Stomach smooth muscle (tissue), 2 donors: ENCODE measurements around the gene IPO5.
"Not testable (repeated sequence)": the region's sequence is repeated elsewhere in the genome, so short reads cannot be mapped to it uniquely, and the experiment has no call there.

Experiments used
- H3K27ac ChIP-seq: one replicate; pipeline ENCODE4 v1.7.0; 2013; ENCODE audit warnings: mild to moderate bottlenecking, low read length, inconsistent platforms
- H3K27me3 ChIP-seq, 2 donors: one replicate each; pipeline ENCODE4 v1.7.0; 2013; ENCODE audit warnings: low read length in 2 of 2; ENCODE audit not compliant: insufficient read depth in 2 of 2, control insufficient read depth in 1 of 2
- H3K36me3 ChIP-seq, 2 donors: one replicate each; pipeline ENCODE4 v1.7.0; 2013; ENCODE audit warnings: low read length in 2 of 2; ENCODE audit not compliant: control insufficient read depth in 2 of 2, insufficient read depth in 2 of 2
- H3K4me1 ChIP-seq: one replicate; pipeline ENCODE4 v1.7.0; 2013; ENCODE audit warnings: low read length; ENCODE audit not compliant: control insufficient read depth, insufficient read depth
- H3K4me3 ChIP-seq, 2 donors: one replicate each; pipeline ENCODE4 v1.7.0; 2013; ENCODE audit warnings: low read length in 2 of 2
- H3K9ac ChIP-seq, 2 donors: one replicate each; pipeline ENCODE4 v1.7.0; 2013; ENCODE audit warnings: low read length in 2 of 2, mild to moderate bottlenecking in 1 of 2
- H3K9me3 ChIP-seq, 2 donors: one replicate each; pipeline ENCODE4 v1.7.0; 2013; ENCODE audit warnings: low read length in 2 of 2; ENCODE audit not compliant: control insufficient read depth in 2 of 2
- donor health status: healthy.
- donor health status: Pancreatic carcinoma.

The IPO5 gene

DNA sequence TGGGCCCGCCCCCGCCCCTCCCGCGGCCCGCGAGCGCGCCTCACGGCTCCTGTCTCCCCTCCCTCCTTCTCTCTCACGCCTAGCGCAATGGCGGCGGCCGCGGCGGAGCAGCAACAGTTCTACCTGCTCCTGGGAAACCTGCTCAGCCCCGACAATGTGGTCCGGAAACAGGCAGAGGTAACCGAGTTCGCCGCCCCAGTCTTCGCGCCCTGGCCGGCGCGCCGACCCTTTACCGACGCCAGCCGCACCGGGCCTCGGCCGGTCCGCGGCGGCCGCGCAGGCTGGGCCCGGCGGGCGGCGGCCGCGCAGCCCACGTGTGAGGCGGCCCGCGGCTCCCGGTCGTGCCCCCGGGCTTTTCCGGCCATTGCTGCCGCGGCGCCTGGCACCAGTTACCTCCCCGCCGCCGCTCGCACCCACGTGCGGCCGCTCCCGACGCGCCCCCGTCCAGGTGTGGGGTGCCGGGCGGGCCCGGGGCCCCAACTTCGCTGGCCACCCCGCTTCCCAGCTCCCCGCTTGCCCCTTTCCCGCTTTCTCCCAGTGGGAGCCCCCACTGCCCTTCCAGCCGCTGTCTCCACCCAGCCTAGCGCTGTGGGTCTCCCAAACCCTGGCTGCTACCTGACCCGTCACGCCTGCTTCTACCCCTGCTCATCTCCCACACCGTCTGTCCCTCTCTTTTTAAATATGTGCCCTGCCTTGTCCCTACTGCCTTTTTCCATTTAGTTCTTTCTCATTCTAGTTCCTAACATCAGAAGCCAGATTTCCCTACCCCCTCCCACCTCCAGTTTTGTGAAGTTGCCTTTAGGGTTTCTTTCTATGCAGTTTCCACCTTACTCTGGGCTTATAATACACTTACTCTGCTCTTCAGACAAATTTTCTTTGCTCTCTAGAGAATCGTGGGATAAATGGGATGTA is 23.4 kb downstream of the IPO5 start:
- Histone ChIP-seq H3K27ac (peak overlapping the region; percentile 75), H3K4me3 (peak overlapping the region; percentile 83 to 86), H3K9ac (peak overlapping the region; percentile 84 to 92), H3K4me1 (peaks cover 11% of the 10 kb centered on the region), H3K9me3 (no peaks in the 10 kb centered on the region), H3K27me3 (no peaks in the 10 kb centered on the region), H3K36me3 (no peaks in the 10 kb centered on the region)

DNA sequence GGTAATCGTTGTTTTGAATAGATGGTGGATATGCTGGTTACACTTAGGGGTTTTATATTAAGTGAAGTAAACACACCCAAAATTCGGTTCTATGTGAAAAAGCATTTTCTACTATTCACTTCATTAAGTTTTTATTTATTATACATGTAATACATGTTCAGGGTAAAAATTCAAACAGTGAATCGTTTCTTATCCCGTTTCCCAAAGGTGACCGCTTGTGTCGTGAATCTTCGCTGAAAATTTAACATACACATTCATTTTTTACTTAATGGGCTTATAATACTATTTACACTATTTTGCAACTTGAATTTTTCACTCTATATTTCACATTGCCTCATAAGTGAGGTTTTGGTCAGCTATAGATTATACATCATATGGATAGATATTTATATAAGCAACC is 24.5 kb downstream of the IPO5 start:
- Histone ChIP-seq H3K27ac (no peak overlapping the region), H3K4me3 (no peak overlapping the region)

DNA sequence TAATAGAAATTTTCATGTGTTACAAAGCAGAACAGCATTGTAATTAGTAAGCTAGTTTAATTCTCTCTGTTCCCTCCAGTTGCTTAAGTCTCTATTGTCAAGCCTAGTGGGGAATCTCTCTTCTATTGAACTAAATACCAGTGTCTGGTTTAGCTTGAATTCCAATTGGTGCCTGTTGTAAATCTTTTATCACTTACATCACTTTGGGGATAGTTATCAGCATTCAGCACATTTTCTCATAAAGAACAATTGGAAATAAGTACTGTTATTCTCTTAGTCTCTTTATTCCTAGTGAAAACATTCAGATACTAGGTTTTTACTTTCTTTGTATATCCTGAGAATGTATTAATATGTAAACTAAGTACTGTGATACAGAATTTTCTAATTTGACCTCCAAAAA is 25.2 kb downstream of the IPO5 start:
- Histone ChIP-seq H3K9ac (no peak overlapping the region), H3K4me3 (no peak overlapping the region), H3K27me3 (no peaks in the 10 kb centered on the region), H3K36me3 (no peaks in the 10 kb centered on the region), H3K27ac (no peak overlapping the region), H3K9me3 (no peaks in the 10 kb centered on the region), H3K4me1 (peaks cover 11% of the 10 kb centered on the region)

More for the DNA sequence above, 24.5 kb downstream of the IPO5 start:
- H3K4me1 ChIP-seq: peaks cover 11% of the 10 kb centered on the region
- no peaks in the 10 kb centered on the region for H3K9me3 ChIP-seq
- H3K9ac ChIP-seq: peak overlapping the region in 1 of 2 donors; percentile 92
- no peaks in the 10 kb centered on the region for H3K27me3 ChIP-seq
- no peaks in the 10 kb centered on the region for H3K36me3 ChIP-seq

DNA sequence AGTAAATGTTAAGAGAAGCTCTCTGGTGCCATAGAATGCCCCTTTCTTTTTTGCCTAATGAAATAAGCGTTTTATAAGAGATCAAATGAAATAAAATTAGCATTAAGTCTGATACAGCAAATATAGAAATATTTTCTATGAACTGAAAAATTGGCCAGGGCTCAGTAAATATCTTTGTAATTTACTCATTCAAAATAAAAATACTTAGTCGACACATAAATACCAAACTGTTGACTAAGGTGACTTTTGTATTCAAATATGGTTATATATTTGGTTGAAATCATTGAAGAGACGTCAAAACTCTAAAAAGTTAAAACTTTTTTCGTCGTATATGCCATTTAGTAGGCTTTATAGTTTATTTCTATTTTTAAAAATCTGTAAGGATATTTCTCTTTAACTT is 25.6 kb downstream of the IPO5 start:
- Histone ChIP-seq H3K9me3 (no peaks in the 10 kb centered on the region), H3K27me3 (no peaks in the 10 kb centered on the region), H3K36me3 (no peaks in the 10 kb centered on the region), H3K4me1 (peaks cover 11% of the 10 kb centered on the region), H3K9ac (no peak overlapping the region), H3K27ac (no peak overlapping the region), H3K4me3 (no peak overlapping the region)

DNA sequence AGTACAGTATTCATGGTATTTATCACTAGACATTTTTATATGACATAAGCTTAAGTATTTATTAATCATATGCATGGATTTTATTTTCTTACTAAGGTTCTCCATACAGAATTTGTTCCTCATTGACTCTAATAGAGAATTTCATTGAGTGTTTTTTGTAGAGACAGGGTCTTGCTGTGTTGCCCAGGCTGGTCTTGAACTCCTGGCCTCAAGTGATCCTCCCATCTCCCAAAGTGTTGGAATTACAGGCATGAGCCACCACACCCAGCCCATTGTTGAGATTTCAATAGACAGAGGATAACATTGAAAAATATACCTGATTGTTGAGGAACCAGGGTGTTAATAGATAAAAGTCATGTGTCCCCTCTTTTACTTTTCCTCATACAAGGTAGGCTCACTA is 26.1 kb downstream of the IPO5 start:
- Histone ChIP-seq H3K4me3 (no peak overlapping the region), H3K27ac (no peak overlapping the region), H3K9ac (no peak overlapping the region), H3K9me3 (no peaks in the 10 kb centered on the region), H3K27me3 (no peaks in the 10 kb centered on the region), H3K4me1 (peaks cover 11% of the 10 kb centered on the region), H3K36me3 (no peaks in the 10 kb centered on the region)

DNA sequence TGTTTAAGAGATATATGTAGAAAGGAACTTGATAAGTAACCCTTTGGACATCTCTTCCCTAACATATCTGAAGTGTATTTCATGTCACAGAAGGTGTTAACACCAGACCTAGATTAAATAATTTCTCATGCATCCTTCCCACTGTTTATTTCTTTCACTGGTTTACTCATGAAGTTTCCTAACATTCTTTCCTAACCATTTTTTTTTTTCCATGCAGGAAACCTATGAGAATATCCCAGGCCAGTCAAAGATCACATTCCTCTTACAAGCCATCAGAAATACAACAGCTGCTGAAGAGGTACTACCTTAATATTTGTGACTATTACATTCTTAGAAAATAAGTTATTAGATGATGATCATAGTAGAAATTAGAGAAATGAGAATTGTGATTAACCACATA is 28.8 kb downstream of the IPO5 start:
- no peaks in the 10 kb centered on the region for H3K9me3 ChIP-seq
- no peak overlapping the region for H3K27ac ChIP-seq
- H3K27me3 ChIP-seq: no peaks in the 10 kb centered on the region
- no peak overlapping the region for H3K9ac ChIP-seq
- peaks cover 17 to 18% of the 10 kb centered on the region in 2 donors for H3K36me3 ChIP-seq
- no peak overlapping the region for H3K4me3 ChIP-seq
- peaks cover under 1% of the 10 kb centered on the region for H3K4me1 ChIP-seq

DNA sequence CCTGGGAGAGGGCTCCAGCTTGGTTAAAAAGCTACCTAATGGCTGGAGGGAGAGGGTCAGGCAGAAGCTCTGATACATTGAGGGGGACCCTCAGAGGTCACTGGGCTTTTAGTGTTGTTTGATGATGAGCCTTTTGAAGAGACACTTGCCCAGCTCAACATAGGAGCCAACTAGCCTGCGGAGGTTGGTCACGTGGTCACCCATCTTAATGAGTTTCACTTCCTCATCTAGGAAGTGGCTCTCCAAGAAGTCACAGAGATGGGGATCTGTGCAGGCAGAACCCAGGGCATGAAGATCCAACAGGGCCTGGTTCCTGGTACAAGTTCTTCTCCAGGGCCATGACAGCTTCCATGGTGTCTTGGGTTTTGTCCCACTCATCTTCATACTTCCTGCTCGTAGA is 33.4 kb downstream of the IPO5 start:
- Histone ChIP-seq H3K4me3 (no peak overlapping the region), H3K36me3 (peaks cover 33 to 48% of the 10 kb centered on the region in 2 donors), H3K4me1 (no peaks in the 10 kb centered on the region), H3K27me3 (no peaks in the 10 kb centered on the region), H3K9ac (no peak overlapping the region), H3K9me3 (no peaks in the 10 kb centered on the region), H3K27ac (no peak overlapping the region)

DNA sequence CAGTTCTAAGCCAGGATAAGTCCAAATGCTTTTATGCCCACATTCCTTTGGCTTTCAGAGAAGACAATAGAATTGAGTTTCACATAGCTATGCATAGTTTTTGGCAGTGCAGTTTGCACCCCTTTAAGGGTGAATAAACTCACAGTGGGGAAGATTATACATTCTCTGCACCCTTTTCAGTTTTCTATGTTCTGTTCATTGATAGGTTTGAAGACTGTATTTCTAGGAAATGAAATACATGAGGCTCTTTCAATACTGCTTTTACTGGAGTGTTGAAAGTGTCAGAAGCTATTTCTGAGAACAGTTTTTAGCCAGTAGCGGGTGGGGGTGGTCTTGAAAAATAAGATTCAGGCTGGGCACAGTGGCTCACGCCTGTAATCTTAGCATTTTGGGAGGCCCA is 46.2 kb downstream of the IPO5 start:
- Histone ChIP-seq H3K4me3 (no peak overlapping the region), H3K36me3 (peaks cover 27 to 40% of the 10 kb centered on the region in 2 donors), H3K27ac (no peak overlapping the region), H3K27me3 (no peaks in the 10 kb centered on the region), H3K9me3 (no peaks in the 10 kb centered on the region), H3K4me1 (no peaks in the 10 kb centered on the region), H3K9ac (no peak overlapping the region)

DNA sequence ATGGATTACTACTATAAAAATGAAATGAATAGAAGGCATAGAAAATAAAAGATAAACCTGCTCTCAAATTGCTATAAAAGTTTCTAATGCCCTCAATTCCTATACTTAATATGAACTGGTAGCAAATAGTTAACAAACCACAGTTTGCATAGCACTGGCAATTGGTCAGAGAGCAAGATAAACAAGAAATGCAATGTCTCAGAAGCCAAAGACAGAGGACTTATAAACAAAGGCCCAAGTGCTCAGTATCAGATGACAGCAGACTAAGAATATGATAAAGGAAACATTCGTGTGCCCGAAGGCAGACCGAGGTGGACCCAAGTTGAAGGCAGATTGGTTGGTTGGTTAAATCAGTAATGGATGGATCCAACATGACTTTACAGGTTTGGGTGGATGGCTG is 50.6 kb downstream of the IPO5 start:
- H3K9me3 ChIP-seq: no peaks in the 10 kb centered on the region
- H3K4me1 ChIP-seq: no peaks in the 10 kb centered on the region
- H3K4me3 ChIP-seq: no peak overlapping the region
- no peak overlapping the region for H3K9ac ChIP-seq
- H3K36me3 ChIP-seq: peaks cover 44 to 53% of the 10 kb centered on the region in 2 donors
- no peaks in the 10 kb centered on the region for H3K27me3 ChIP-seq
- H3K27ac ChIP-seq: no peak overlapping the region

DNA sequence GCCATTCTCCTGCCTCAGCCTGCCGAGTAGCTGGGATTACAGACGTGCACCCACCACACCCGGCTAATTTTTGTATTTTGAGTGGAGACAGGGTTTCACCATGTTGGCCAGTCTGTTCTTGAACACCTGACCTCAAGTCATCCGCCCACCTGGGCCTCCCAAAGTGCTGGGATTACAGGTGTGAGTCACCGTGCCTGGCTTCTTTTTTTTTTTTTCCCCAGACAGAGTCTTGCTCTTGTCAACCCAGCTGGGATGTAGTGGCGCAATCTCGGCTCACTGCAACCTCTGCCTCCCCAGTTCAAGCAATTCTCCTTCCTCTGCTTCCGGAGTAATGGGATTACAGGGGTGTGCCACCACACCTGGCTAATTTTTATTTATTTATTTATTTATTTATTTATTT is 51.5 kb downstream of the IPO5 start:
- H3K4me3 ChIP-seq, H3K4me1 ChIP-seq, H3K9ac ChIP-seq, H3K9me3 ChIP-seq, H3K27me3 ChIP-seq, H3K27ac ChIP-seq: not testable (repeated sequence)
- peaks cover 43 to 55% of the 10 kb centered on the region in 2 donors for H3K36me3 ChIP-seq

DNA sequence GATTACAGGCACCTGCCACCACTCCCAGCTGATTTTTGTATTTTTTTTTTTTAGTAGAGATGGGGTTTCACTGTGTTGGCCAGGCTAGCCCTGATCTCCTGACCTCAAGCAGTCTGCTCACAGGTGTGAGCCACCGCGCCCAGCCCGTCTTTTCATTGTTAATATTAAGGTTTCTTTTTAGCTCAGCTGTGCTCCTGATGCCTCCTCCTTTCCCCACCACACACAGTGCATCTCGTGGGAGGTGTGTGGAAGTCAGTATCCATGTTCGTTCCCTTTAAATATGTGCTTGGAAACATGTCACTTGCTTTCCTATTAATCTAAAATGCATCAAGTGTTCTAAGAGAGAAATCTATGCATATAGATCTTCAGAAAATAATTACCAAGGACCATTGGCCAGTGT is 53.5 kb downstream of the IPO5 start:
- peaks cover 41 to 50% of the 10 kb centered on the region in 2 donors for H3K36me3 ChIP-seq

More for the DNA sequence above, 53.5 kb downstream of the IPO5 start:
- Histone ChIP-seq H3K9me3 (no peaks in the 10 kb centered on the region), H3K27ac (no peak overlapping the region), H3K4me3 (no peak overlapping the region), H3K27me3 (no peaks in the 10 kb centered on the region), H3K4me1 (no peaks in the 10 kb centered on the region), H3K9ac (no peak overlapping the region)
